ENCODE measurements around the gene DNASE1L3.
"Not testable (repeated sequence)": the region's sequence is repeated elsewhere in the genome, so short reads cannot be mapped to it uniquely, and the experiment has no call there.

The DNASE1L3 gene

GRCh38 chr3:58203541-58203940, 7.2 kb downstream of the DNASE1L3 start:
- H3K4me3 ChIP-seq (ENCODE audit: low read depth, low read length): no peak overlapping the region
- no peak for DNase-seq (ENCODE audit: low read depth)

- no peak for DNase-seq (ENCODE audit: low read depth)
- no peak overlapping the region for H3K4me3 ChIP-seq (ENCODE audit: low read depth, low read length)
These were observed 7.8 kb downstream of the DNASE1L3 start for GRCh38 chr3:58202917-58203360.

- H3K4me3 ChIP-seq (ENCODE audit: low read depth, low read length); DNase-seq (ENCODE audit: low read depth): not testable (repeated sequence)
These were observed 9.3 kb downstream of the DNASE1L3 start for GRCh38 chr3:58201451-58201850.

GRCh38 chr3:58200846-58201355, 9.9 kb downstream of the DNASE1L3 start:
- no peak for DNase-seq (ENCODE audit: low read depth)
- H3K4me3 ChIP-seq (ENCODE audit: low read depth, low read length): no peak overlapping the region

GRCh38 chr3:58200121-58200709, 10.6 kb downstream of the DNASE1L3 start:
- no peak for DNase-seq (ENCODE audit: low read depth)
- no peak overlapping the region for H3K4me3 ChIP-seq (ENCODE audit: low read depth, low read length)

GRCh38 chr3:58198804-58199203, 12.0 kb downstream of the DNASE1L3 start:
- H3K4me3 ChIP-seq (ENCODE audit: low read depth, low read length): no peak overlapping the region
- no peak for DNase-seq (ENCODE audit: low read depth)

- no peak overlapping the region for H3K4me3 ChIP-seq (ENCODE audit: low read depth, low read length)
- no peak for DNase-seq (ENCODE audit: low read depth)
These were observed 12.4 kb downstream of the DNASE1L3 start for GRCh38 chr3:58198362-58198761.

GRCh38 chr3:58197588-58197987, 13.2 kb downstream of the DNASE1L3 start:
- H3K4me3 ChIP-seq (ENCODE audit: low read depth, low read length): no peak overlapping the region
- DNase-seq (ENCODE audit: low read depth): no peak

- H3K4me3 ChIP-seq (ENCODE audit: low read depth, low read length): no peak overlapping the region
- no peak for DNase-seq (ENCODE audit: low read depth)
These were observed 16.9 kb downstream of the DNASE1L3 start for GRCh38 chr3:58193682-58194407.

GRCh38 chr3:58192069-58192468, 18.7 kb downstream of the DNASE1L3 start:
- no peak for DNase-seq (ENCODE audit: low read depth)
- H3K4me3 ChIP-seq (ENCODE audit: low read depth, low read length): no peak overlapping the region

GRCh38 chr3:58191361-58191991, 19.3 kb downstream of the DNASE1L3 start:
- no peak for DNase-seq (ENCODE audit: low read depth)
- no peak overlapping the region for H3K4me3 ChIP-seq (ENCODE audit: low read depth, low read length)

- no peak overlapping the region for H3K4me3 ChIP-seq (ENCODE audit: low read depth, low read length)
- DNase-seq (ENCODE audit: low read depth): no peak
These were observed 19.9 kb downstream of the DNASE1L3 start for GRCh38 chr3:58190882-58191281.

- DNase-seq (ENCODE audit: low read depth): no peak
- no peak overlapping the region for H3K4me3 ChIP-seq (ENCODE audit: low read depth, low read length)
These were observed 20.5 kb downstream of the DNASE1L3 start for GRCh38 chr3:58190291-58190690.

- no peak for DNase-seq (ENCODE audit: low read depth)
- H3K4me3 ChIP-seq (ENCODE audit: low read depth, low read length): no peak overlapping the region
These were observed 21.1 kb downstream of the DNASE1L3 start for GRCh38 chr3:58189691-58190090.

- H3K4me3 ChIP-seq (ENCODE audit: low read depth, low read length): no peak overlapping the region
- DNase-seq (ENCODE audit: low read depth): no peak
These were observed 21.8 kb downstream of the DNASE1L3 start for GRCh38 chr3:58188921-58189451.

GRCh38 chr3:58188173-58188564, 22.6 kb downstream of the DNASE1L3 start:
- no peak for DNase-seq (ENCODE audit: low read depth)
- H3K4me3 ChIP-seq (ENCODE audit: low read depth, low read length): no peak overlapping the region

GRCh38 chr3:58184982-58185360, 25.8 kb downstream of the DNASE1L3 start:
- DNase-seq (ENCODE audit: low read depth): no peak
- no peak overlapping the region for H3K4me3 ChIP-seq (ENCODE audit: low read depth, low read length)

- no peak for DNase-seq (ENCODE audit: low read depth)
- H3K4me3 ChIP-seq (ENCODE audit: low read depth, low read length): no peak overlapping the region
These were observed 26.3 kb downstream of the DNASE1L3 start for GRCh38 chr3:58184309-58184981.

- DNase-seq (ENCODE audit: low read depth): no peak
- no peak overlapping the region for H3K4me3 ChIP-seq (ENCODE audit: low read depth, low read length)
These were observed 26.9 kb downstream of the DNASE1L3 start for GRCh38 chr3:58183891-58184290.

- DNase-seq (ENCODE audit: low read depth): no peak
- H3K4me3 ChIP-seq (ENCODE audit: low read depth, low read length): no peak overlapping the region
These were observed 27.6 kb downstream of the DNASE1L3 start for GRCh38 chr3:58183221-58183620.
